T-helper 2 cell treated with Interferon-gamma antibody and Interleukin-4, amounts not matched to agents 5 μg/mL and 100 μg/mL, for 36 hours (primary cell): Measurements from ENCODE around the gene KPTN.

ENCODE experiments used
- DNase-seq: peaks from one replicate; pipeline ENCODE4 v3.0.0; 2021; ENCODE audit warnings: low spot score
- H3K27ac Mint-ChIP-seq: one replicate; pipeline ENCODE4 v1.8.0; 2021; ENCODE audit warnings: mild to moderate bottlenecking, mixed read lengths
- H3K27me3 Mint-ChIP-seq: one replicate; pipeline ENCODE4 v1.8.0; 2021; ENCODE audit warnings: low read depth, mixed read lengths
- H3K36me3 Mint-ChIP-seq: one replicate; pipeline ENCODE4 v1.8.0; 2021; ENCODE audit warnings: low read depth, mixed read lengths
- H3K4me1 Mint-ChIP-seq: one replicate; pipeline ENCODE4 v1.8.0; 2021; ENCODE audit warnings: low read depth, mixed read lengths
- H3K4me3 Mint-ChIP-seq: one replicate; pipeline ENCODE4 v1.8.0; 2022; ENCODE audit warnings: mild to moderate bottlenecking, moderate library complexity, mixed read lengths
- H3K9me3 Mint-ChIP-seq: one replicate; pipeline ENCODE4 v1.8.0; 2021; ENCODE audit warnings: mixed read lengths

The KPTN gene

GRCh38 chr19:47483800-47484690 lies at the start of gene KPTN:
TSS of gene KPTN (minus strand) at chr19:47484219. CDS start at chr19:47484160, 59 bp downstream.
- DNase-seq: peak; percentile 89
- peaks cover 20% of the 10 kb centered on the region for H3K4me1 Mint-ChIP-seq

DNA sequence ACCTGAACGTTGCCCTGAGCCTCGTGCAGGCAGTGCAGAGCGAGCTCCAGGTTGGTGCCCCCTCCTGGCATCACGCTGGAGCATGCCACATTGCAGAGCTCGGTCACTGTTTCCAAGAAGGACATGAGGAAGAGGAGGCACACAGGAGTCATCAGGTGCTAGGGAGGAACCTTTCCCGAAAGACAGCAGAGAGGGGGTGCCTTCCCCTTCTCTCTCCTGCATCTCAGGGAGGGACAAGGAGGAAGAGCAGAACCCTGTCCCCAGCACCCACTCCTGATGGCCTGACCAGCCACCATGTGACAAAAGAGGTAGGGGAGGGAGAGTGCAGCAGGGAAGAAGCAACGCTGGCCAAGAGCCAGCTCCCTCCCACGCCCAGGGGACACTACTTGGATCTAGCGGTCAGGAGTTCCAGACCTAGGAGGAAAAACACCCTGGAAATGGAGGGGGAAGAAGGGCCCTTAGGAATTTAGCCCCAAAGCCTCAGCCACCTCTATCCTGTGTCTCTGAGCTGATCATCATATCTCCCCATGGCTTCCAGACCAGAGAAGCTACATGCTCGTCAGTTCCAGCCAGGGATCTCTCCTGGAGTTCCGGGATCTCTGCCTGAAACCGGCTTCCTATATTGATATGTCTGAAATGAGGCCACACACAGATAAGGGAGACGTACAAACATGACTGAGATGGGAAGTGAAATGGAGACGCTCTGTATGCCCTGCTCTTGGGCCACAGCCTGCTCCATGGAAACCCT lies 47.8 kb upstream of the KPTN start:
- no peaks in the 10 kb centered on the region for H3K9me3 Mint-ChIP-seq
- H3K4me1 Mint-ChIP-seq: no peaks in the 10 kb centered on the region
- no peak overlapping the region for H3K27ac Mint-ChIP-seq
- DNase-seq: no peak
- no peak overlapping the region for H3K4me3 Mint-ChIP-seq
- H3K27me3 Mint-ChIP-seq: peaks cover 2% of the 10 kb centered on the region
- H3K36me3 Mint-ChIP-seq: no peaks in the 10 kb centered on the region

More at GRCh38 chr19:47483800-47484690, at the start of gene KPTN:
- H3K9me3 Mint-ChIP-seq: no peaks in the 10 kb centered on the region
- H3K27ac Mint-ChIP-seq: peak within 1 kb of the TSS; percentile 99
- peak within 1 kb of the TSS; percentile 97 for H3K4me3 Mint-ChIP-seq
- no peaks in the 10 kb centered on the region for H3K27me3 Mint-ChIP-seq
- H3K36me3 Mint-ChIP-seq: peaks cover 6% of the 10 kb centered on the region

- no peaks in the 10 kb centered on the region for H3K4me1 Mint-ChIP-seq
- H3K9me3 Mint-ChIP-seq: no peaks in the 10 kb centered on the region
- no peak for DNase-seq
- H3K36me3 Mint-ChIP-seq: no peaks in the 10 kb centered on the region
- H3K27me3 Mint-ChIP-seq: peaks cover 6% of the 10 kb centered on the region
- H3K4me3 Mint-ChIP-seq: no peak overlapping the region
- no peak overlapping the region for H3K27ac Mint-ChIP-seq
Observed at GRCh38 chr19:47529018-47529742, 45.2 kb upstream of the KPTN start.

DNA sequence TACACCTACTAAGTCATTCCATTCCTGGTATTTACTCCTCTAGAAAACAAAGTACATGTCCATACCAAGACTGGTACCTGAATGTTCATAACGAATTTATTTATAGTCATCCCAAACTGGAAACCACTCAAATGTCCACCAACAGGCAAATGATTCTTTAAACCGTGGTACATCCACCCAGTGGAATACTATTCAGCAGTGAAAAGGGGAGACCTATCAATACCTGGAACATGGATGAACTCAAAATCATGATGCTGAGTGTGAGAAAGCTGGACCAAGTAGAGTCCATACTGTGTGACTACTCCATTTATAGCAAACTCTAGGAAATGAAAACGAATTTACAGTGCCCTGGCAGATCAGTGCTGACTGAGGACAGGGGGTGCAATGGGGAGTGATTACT lies 42.8 kb upstream of the KPTN start:
- no peak overlapping the region for H3K4me3 Mint-ChIP-seq
- H3K36me3 Mint-ChIP-seq: no peaks in the 10 kb centered on the region
- peaks cover 8% of the 10 kb centered on the region for H3K4me1 Mint-ChIP-seq
- H3K27me3 Mint-ChIP-seq: peaks cover 15% of the 10 kb centered on the region
- H3K27ac Mint-ChIP-seq: no peak overlapping the region
- no peak for DNase-seq
- no peaks in the 10 kb centered on the region for H3K9me3 Mint-ChIP-seq

DNA sequence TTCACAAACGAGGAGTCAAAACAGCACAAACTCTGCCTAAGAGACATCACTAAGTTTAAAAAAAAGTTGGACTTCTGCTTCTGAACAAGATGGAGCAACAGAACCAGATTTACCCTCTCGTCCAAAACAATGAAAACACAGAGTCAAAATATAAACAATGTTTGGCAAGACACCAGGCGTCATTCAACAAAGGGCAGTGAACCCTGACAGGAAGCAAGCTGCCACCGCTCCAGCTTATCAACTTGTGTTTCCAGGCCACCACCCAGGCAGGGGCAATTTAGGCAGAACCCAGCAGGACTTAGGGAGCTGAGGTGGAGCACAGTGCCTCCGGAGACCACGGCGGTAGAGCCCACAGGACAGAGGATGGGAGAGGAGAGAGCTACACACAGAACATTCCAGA lies 39.5 kb upstream of the KPTN start:
- Mint-ChIP-seq H3K4me3 (no peak overlapping the region), H3K9me3 (no peaks in the 10 kb centered on the region), H3K4me1 (peaks cover 26% of the 10 kb centered on the region), H3K36me3 (no peaks in the 10 kb centered on the region), H3K27ac (no peak overlapping the region), H3K27me3 (peaks cover 13% of the 10 kb centered on the region)
- DNase-seq: no peak

DNA sequence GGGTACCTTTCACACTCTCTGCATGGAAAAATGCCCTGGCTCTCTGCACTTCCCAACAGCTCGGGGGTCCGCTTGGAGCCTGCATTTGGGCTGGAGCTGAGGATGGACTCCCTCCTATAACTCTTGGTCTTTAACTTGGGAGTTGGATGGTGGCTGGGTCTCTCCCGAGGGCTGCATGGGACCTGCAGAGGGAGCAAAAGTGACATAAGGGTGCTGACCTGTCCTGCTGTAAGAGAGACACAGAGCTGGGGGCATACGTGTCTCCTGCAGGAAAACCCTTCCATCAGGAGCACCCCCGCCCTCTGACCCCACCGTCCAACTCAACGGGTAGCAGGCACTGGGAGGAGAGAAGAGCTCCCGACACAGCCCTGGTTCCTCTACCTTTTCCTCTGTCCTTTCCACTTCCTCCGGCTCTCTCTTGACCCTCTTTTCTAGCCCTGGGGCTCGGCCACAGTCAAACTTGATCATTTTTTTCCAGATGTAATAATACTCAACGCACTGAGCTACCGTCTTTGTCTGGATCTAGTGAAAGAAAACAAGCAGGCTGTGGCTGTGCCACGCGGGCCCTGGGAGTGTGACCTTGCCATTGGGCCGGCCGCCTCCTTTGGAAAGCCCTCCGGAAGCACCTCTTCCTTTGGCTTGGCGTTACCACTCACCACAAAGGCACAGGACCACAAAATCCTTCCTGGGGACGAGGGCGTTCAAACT lies 37.6 kb upstream of the KPTN start:
- Mint-ChIP-seq H3K36me3 (no peaks in the 10 kb centered on the region), H3K27me3 (peaks cover 12% of the 10 kb centered on the region), H3K4me1 (peaks cover 42% of the 10 kb centered on the region), H3K9me3 (no peaks in the 10 kb centered on the region), H3K4me3 (peak overlapping the region; percentile 40), H3K27ac (no peak overlapping the region)
- DNase-seq: no peak

GRCh38 chr19:47520839-47521238 lies 36.8 kb upstream of the KPTN start:
- no peaks in the 10 kb centered on the region for H3K36me3 Mint-ChIP-seq
- no peak overlapping the region for H3K27ac Mint-ChIP-seq
- H3K4me3 Mint-ChIP-seq: no peak overlapping the region
- H3K27me3 Mint-ChIP-seq: peaks cover 9% of the 10 kb centered on the region
- peaks cover 49% of the 10 kb centered on the region for H3K4me1 Mint-ChIP-seq
- no peak for DNase-seq
- H3K9me3 Mint-ChIP-seq: no peaks in the 10 kb centered on the region

DNA sequence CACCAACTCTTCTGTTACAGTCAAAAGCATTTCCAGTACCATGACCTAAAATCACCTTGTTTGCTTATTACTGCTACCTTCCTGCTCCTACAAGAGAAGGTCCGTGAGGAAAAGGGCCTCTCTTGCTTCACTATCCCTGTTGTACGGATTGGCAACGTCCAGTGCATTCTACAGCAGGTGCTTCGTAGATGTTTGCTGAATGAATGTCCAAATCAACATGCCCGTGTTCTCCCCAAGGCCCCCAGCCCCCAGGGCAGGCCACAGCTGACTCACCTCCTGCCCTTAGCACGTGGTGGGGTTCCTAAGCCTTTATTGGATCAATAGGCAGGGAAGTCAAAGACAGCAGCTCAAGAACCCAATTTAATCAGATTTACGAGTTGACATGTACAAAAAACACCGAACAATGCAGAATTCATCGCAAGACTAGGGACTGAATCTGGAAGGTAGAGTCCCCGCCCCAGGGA lies 36.4 kb upstream of the KPTN start:
- peaks cover 9% of the 10 kb centered on the region for H3K27me3 Mint-ChIP-seq
- no peak overlapping the region for H3K4me3 Mint-ChIP-seq
- no peaks in the 10 kb centered on the region for H3K9me3 Mint-ChIP-seq
- H3K36me3 Mint-ChIP-seq: no peaks in the 10 kb centered on the region
- no peak overlapping the region for H3K27ac Mint-ChIP-seq
- peaks cover 49% of the 10 kb centered on the region for H3K4me1 Mint-ChIP-seq
- DNase-seq: no peak

DNA sequence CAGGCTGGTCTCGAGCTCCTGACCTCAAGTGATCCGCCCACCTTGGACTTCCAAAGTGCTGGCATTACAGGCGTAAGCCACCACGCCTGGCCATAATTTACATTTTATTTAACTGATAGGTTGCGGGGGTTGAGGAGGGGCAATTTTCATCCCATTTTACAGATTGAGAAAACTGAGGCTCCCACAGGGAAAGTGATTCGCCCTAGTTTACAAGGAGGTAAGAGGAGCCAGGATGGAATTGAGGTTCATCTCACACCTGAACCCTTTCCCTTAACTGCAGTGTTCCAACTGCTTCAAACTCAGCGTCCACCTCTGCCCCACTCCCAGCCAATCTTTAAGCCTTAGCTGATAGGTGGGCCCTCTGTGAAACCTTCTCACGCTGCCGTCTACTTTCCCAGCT lies 34.8 kb upstream of the KPTN start:
- Mint-ChIP-seq H3K27ac (peak overlapping the region; percentile 60), H3K4me3 (no peak overlapping the region), H3K9me3 (no peaks in the 10 kb centered on the region), H3K4me1 (peaks cover 51% of the 10 kb centered on the region), H3K36me3 (peaks cover 4% of the 10 kb centered on the region), H3K27me3 (peaks cover 6% of the 10 kb centered on the region)
- no peak for DNase-seq

GRCh38 chr19:47518139-47518538 lies 34.1 kb upstream of the KPTN start:
- peaks cover 53% of the 10 kb centered on the region for H3K4me1 Mint-ChIP-seq
- peak overlapping the region; percentile 75 for H3K27ac Mint-ChIP-seq
- H3K27me3 Mint-ChIP-seq: no peaks in the 10 kb centered on the region
- peak overlapping the region; percentile 63 for H3K4me3 Mint-ChIP-seq
- H3K9me3 Mint-ChIP-seq: no peaks in the 10 kb centered on the region
- peak; percentile 69 for DNase-seq
- H3K36me3 Mint-ChIP-seq: peaks cover 4% of the 10 kb centered on the region

GRCh38 chr19:47514869-47515588 lies 31.0 kb upstream of the KPTN start, which contains the start of gene NAPA:
TSS of gene NAPA (minus strand) at chr19:47515063. CDS start at chr19:47514940, 123 bp downstream.
- peaks cover 53% of the 10 kb centered on the region for H3K4me1 Mint-ChIP-seq
- no peaks in the 10 kb centered on the region for H3K9me3 Mint-ChIP-seq
- peak within 1 kb of the TSS; percentile 98 for H3K4me3 Mint-ChIP-seq
- H3K36me3 Mint-ChIP-seq: peaks cover 6% of the 10 kb centered on the region
- DNase-seq: peak; percentile 100
- H3K27me3 Mint-ChIP-seq: no peaks in the 10 kb centered on the region
- H3K27ac Mint-ChIP-seq: peak within 1 kb of the TSS; percentile 98

GRCh38 chr19:47514151-47514868 lies 30.3 kb upstream of the KPTN start:
- Mint-ChIP-seq H3K36me3 (peaks cover 6% of the 10 kb centered on the region), H3K4me1 (peaks cover 50% of the 10 kb centered on the region), H3K9me3 (no peaks in the 10 kb centered on the region), H3K4me3 (peak overlapping the region; percentile 98), H3K27me3 (no peaks in the 10 kb centered on the region), H3K27ac (peak overlapping the region; percentile 98)
- no peak for DNase-seq
